ENCODE measurements around the gene PHACTR2.

- TF ChIP-seq RELB (IDR thresholded peaks at IDR 0.05; ENCODE audit: low read depth) (no peak), NR2C2 (IDR thresholded peaks at IDR 0.05; ENCODE audit: borderline replicate concordance, control insufficient read depth, insufficient read length, low read depth) (no peak), MAX (IDR thresholded peaks at IDR 0.05; ENCODE audit: low read depth, low read length) (no peak), NRF1 (conservative IDR thresholded peaks at IDR 0.05; ENCODE audit: low read depth, low read length) (no peak), CBX5 (IDR thresholded peaks at IDR 0.05; ENCODE audit: low read depth) (no peak), RFX5 (IDR thresholded peaks at IDR 0.05; ENCODE audit: low read depth, low read length) (no peak), SMC3 (IDR thresholded peaks at IDR 0.05; ENCODE audit: borderline replicate concordance, low read length) (no peak), KAT2A (conservative IDR thresholded peaks at IDR 0.05; ENCODE audit: control insufficient read depth, low read depth, low read length) (no peak), ETV6 (conservative IDR thresholded peaks at IDR 0.05 in 1 of 2, IDR thresholded peaks at IDR 0.05 in 1 of 2; ENCODE audit: borderline replicate concordance in 1 of 2, low read depth in 1 of 2) (no peak), CTCF (IDR thresholded peaks at IDR 0.05 in 2 of 3, conservative IDR thresholded peaks at IDR 0.05 in 1 of 3; ENCODE audit: control insufficient read depth in 2 of 3, extremely low read depth in 1 of 3, insufficient read depth in 1 of 3, low read depth in 3 of 3, low read length in 3 of 3) (no peak), IKZF1 (conservative IDR thresholded peaks at IDR 0.05) (no peak), CBX3 (IDR thresholded peaks at IDR 0.05; ENCODE audit: borderline replicate concordance, low read depth) (no peak), MXI1 (IDR thresholded peaks at IDR 0.05; ENCODE audit: low read depth, low read length) (no peak)
Observed at GRCh38 chr6:143844006-143844405, 166.2 kb downstream of the PHACTR2 start.
